Right lobe of liver (tissue), 4 donors: ENCODE data around the gene NFYC.

Experiments
- POLR2A ChIP-seq: fragments of 450-650 bp; IDR thresholded peaks from one replicate; pipeline ENCODE4 v1.6.1; 2017; ENCODE audit warnings: antibody characterized with exemption, mild to moderate bottlenecking
- TF ChIP-seq, protein P1 (sequence below), 4 donors: fragments of 200-600 bp in 3 of 4; fragments of 450-650 bp in 1 of 4; IDR thresholded peaks; one replicate each; pipeline versions ENCODE4 v1.5.1 to v1.8.0; 2016 to 2022; ENCODE audit warnings: antibody characterized with exemption in 4 of 4, mild to moderate bottlenecking in 2 of 4
- donor health status: DM: no; HTN: no; CAD: no.
- donor health status: DM: no; HTN: no; CAD: no.
- donor health status: DM: no; HTN: yes; CAD: no.

GRCh38 chr1:40754201-40754600 lies 62.7 kb downstream of the NFYC start:
- TF ChIP-seq, protein P1, sequence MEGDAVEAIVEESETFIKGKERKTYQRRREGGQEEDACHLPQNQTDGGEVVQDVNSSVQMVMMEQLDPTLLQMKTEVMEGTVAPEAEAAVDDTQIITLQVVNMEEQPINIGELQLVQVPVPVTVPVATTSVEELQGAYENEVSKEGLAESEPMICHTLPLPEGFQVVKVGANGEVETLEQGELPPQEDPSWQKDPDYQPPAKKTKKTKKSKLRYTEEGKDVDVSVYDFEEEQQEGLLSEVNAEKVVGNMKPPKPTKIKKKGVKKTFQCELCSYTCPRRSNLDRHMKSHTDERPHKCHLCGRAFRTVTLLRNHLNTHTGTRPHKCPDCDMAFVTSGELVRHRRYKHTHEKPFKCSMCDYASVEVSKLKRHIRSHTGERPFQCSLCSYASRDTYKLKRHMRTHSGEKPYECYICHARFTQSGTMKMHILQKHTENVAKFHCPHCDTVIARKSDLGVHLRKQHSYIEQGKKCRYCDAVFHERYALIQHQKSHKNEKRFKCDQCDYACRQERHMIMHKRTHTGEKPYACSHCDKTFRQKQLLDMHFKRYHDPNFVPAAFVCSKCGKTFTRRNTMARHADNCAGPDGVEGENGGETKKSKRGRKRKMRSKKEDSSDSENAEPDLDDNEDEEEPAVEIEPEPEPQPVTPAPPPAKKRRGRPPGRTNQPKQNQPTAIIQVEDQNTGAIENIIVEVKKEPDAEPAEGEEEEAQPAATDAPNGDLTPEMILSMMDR (IDR thresholded peaks at IDR 0.05) = no peak
- no peak for TF ChIP-seq POLR2A
